Heart left ventricle (tissue), 16 donors: ENCODE data around the gene IGSF3. TPM values are rescaled to one million over a fixed set of nuclear protein-coding genes. Genes with fewer than 3 reads are reported as not detected.
A peak's percentile ranks its signal among the peaks of the same experiment; 100 is the strongest.

Source experiments
- ATAC-seq, 4 donors: fragments of 200-7000 bp; cut with Tn5 transposase; one replicate each; pipeline ENCODE4 v1.9.1; 2020 to 2022; ENCODE audit warnings: moderate library complexity in 4 of 4, mild to moderate bottlenecking in 3 of 4, moderate number of reproducible peaks in 1 of 4
- DNase-seq, 5 donors: peaks; one replicate each; pipeline ENCODE4 v3.0.0-alpha.2; 2020
- H3K27ac ChIP-seq, 12 donors: fragments of 200-600 bp; sonication (generic) in 4 of 12; one replicate each; pipeline versions ENCODE4 v1.5.0 to v1.8.0; 2016 to 2022; ENCODE audit warnings: mild to moderate bottlenecking in 2 of 12
- H3K27me3 ChIP-seq, 9 donors: fragments of 200-600 bp; sonication (generic) in 2 of 9; one replicate each; pipeline versions ENCODE4 v1.5.1 to v1.8.0; 2016 to 2022; ENCODE audit warnings: mild to moderate bottlenecking in 3 of 9
- H3K36me3 ChIP-seq, 9 donors: fragments of 200-600 bp; sonication (generic) in 2 of 9; one replicate each; pipeline versions ENCODE4 v1.5.0 to v1.8.0; 2018 to 2022; ENCODE audit warnings: mild to moderate bottlenecking in 2 of 9
- H3K4me1 ChIP-seq, 12 donors: fragments of 200-600 bp; sonication (generic) in 4 of 12; one replicate each; pipeline versions ENCODE4 v1.5.0 to v1.8.0; 2016 to 2022; ENCODE audit warnings: mild to moderate bottlenecking in 3 of 12
- H3K4me3 ChIP-seq, 12 donors: fragments of 200-600 bp; sonication (generic) in 4 of 12; one replicate each; pipeline versions ENCODE4 v1.5.0 to v1.8.0; 2017 to 2022; ENCODE audit warnings: mild to moderate bottlenecking in 9 of 12, moderate library complexity in 4 of 12
- H3K9me3 ChIP-seq, 12 donors: fragments of 200-600 bp; sonication (generic) in 4 of 12; one replicate each; pipeline versions ENCODE4 v1.5.0 to v1.8.0; 2016 to 2022; ENCODE audit warnings: mild to moderate bottlenecking in 1 of 12
- CTCF ChIP-seq, 12 donors: fragments of 200-600 bp; sonication (generic) in 4 of 12; IDR thresholded peaks; one replicate each; pipeline versions ENCODE4 v1.5.0 to v1.8.0; 2018 to 2022; ENCODE audit warnings: antibody characterized with exemption in 12 of 12, mild to moderate bottlenecking in 5 of 12
- POLR2A ChIP-seq, 2 donors: fragments of 450-650 bp; IDR thresholded peaks; one replicate each; pipeline ENCODE4 v1.6.1; 2017; ENCODE audit warnings: antibody characterized with exemption in 2 of 2, mild to moderate bottlenecking in 2 of 2, moderate library complexity in 2 of 2
- WGBS, 4 donors: extraction: QIAGEN DNeasy Blood & Tissue Kit in 2 of 4; methylation state at CpG; one replicate each; pipeline versions ENCODE4 v1.1.5 to v1.1.7; 2013 to 2018; 5-methylcytosine and 5-hydroxymethylcytosine counted together
- intact Hi-C, 10 donors: fragments of 100-400 bp; cut with DNase I; formaldehyde crosslinking; loops; one replicate each; pipeline versions ENCODE4 v1.11.1 to v1.14.2; 2022
- polyA plus RNA-seq, 2 donors: library from polyadenylated mRNA; stranded (reverse); fragments of 200-250 nt; gene quantifications; one replicate each; pipeline ENCODE4 v1.2.3, GENCODE V29; 2013
- total RNA-seq, 9 donors: library from RNA; depleted of rRNA in 2 of 9; stranded (reverse); fragments of >200 nt in 2 of 9; fragmentation: NEBNext Ultra II Directional in 3 of 9; extraction: Animal tissue kit (Norgen Biotek cat#: 25700) in 3 of 9; gene quantifications; one replicate each; pipeline versions ENCODE4 v1.1.0 to v1.2.4, GENCODE V29; 2016 to 2023
- donor health status: ischemic (EF 13 %, LVEDD 7.1; RV severe dilation, severe dysfunction).
- donor health status: healthy with polysubstance abuse.
- donor health status: DM: no; HTN: yes; CAD: no.
- donor health status: DM: no; HTN: no; CAD: no.
- donor health status: ischemic (EF 25% LVEDD 6.9; RV normal size, moderate dysfunction).
- donor health status: ischemic (EF 25% LVEDD 5.7; RV mildly dilated, moderate dysfunction).
- donor health status: healthy.
- donor health status: DM: yes; HTN: yes; CAD: no.
- donor health status: ischemic (EF 35%, LVEDD 5.7; RV mildly dilated, moderate dysfunction).
- donor health status: nonischemic (EF 11% LVEDD 7.7; RV severe dilation, severe dysfunction).
- donor health status: DM: yes; HTN: yes; CAD: no.
- donor health status: PGD.
- donor health status: ischemic (EF 29% LVEDD 5.4; RV normal size, mild dysfunction).
- donor health status: nonischemic (EF 23%, LVEDD 6.1; RV moderate dilation, normal function).

The IGSF3 gene
- total and polyA plus RNA-seq, 11 donors = 3.5 to 19.3 (median 11.5) TPM

GRCh38 chr1:116537898-116538297 lies 129.6 kb downstream of the IGSF3 start:
- H3K27ac ChIP-seq = peak overlapping the region in 1 of 12 donors; percentile 60
- H3K36me3 ChIP-seq = peaks cover 0 to 92% (median 70%) of the 10 kb centered on the region in 9 donors
- H3K4me3 ChIP-seq = no peak overlapping the region
- ATAC-seq = no peak
- intact Hi-C loops = no loop called here
- peaks cover 0 to 48% (median 2%) of the 10 kb centered on the region in 12 donors for H3K4me1 ChIP-seq
- WGBS, 4 donors = 88 to 93% (median 91%) methylated on average over 1 of the region's 1 CpG
- H3K27me3 ChIP-seq = no peaks in the 10 kb centered on the region
- DNase-seq = no peak
- TF ChIP-seq POLR2A (IDR thresholded peaks at IDR 0.05) = no peak
- TF ChIP-seq CTCF (IDR thresholded peaks at IDR 0.05) = no peak
- no peaks in the 10 kb centered on the region for H3K9me3 ChIP-seq

DNA sequence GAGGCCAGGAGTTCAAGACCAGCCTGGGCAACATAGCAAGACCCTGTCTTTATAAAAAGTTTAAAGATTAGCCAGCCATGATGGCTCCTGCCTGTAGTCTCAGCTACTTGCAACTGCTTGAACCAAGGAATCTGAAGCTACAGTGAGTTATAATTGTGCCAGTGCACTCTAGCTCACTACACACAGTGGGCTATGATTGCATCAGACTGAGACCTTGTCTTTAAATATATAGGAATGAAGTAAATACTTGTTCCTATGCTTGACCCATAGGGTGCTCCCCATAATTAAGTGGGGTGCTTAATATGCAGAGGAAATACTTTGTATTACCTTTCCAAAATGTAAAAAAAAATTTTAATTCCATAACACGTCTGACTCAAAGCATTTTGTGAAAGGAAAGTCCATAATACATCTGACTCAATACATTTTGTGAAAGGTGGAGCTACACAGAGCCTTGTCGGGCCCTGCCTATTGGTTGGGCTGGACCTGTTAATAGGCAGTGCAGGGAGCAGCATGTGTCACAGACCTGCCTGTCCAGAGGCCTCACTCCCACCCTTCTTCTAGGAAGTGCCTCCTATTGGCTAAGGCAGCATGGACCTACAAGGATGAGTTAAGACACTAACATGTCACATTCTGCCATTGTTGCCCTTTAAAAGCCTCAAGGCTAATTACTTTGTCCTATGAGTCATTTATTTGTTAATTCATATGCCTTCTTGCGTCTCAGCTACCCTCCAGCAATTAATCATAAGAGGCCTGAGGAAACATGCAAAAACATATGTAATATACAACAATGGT lies 130.3 kb downstream of the IGSF3 start:
- Histone ChIP-seq H3K9me3 (no peaks in the 10 kb centered on the region), H3K4me1 (peaks cover 0 to 55% (median 2%) of the 10 kb centered on the region in 12 donors), H3K27ac (peak overlapping the region in 1 of 12 donors; percentile 60), H3K27me3 (no peaks in the 10 kb centered on the region), H3K36me3 (peaks cover 0 to 92% (median 68%) of the 10 kb centered on the region in 9 donors), H3K4me3 (no peak overlapping the region)
- ATAC-seq (no peak), DNase-seq (no peak)
- TF ChIP-seq CTCF (IDR thresholded peaks at IDR 0.05) (no peak), POLR2A (IDR thresholded peaks at IDR 0.05) (no peak)
- WGBS, 4 donors = 94 to 95% (median 94%) methylated on average over 3 of the region's 3 CpGs
- intact Hi-C loops = no loop called here

GRCh38 chr1:116534014-116534739 lies 133.4 kb downstream of the IGSF3 start:
- H3K4me3 ChIP-seq = no peak overlapping the region
- intact Hi-C loops = no loop called here
- H3K27ac ChIP-seq = no peak overlapping the region
- WGBS, 4 donors = 86 to 91% (median 89%) methylated on average over 43 to 45 of the region's 45 CpGs
- no peaks in the 10 kb centered on the region for H3K9me3 ChIP-seq
- H3K36me3 ChIP-seq = peaks cover 3 to 75% (median 55%) of the 10 kb centered on the region in 9 donors
- TF ChIP-seq CTCF (IDR thresholded peaks at IDR 0.05) = no peak
- TF ChIP-seq POLR2A (IDR thresholded peaks at IDR 0.05) = no peak
- ATAC-seq (no peak), DNase-seq (no peak)
- H3K27me3 ChIP-seq = no peaks in the 10 kb centered on the region
- peaks cover 0 to 36% (median 2%) of the 10 kb centered on the region in 12 donors for H3K4me1 ChIP-seq

DNA sequence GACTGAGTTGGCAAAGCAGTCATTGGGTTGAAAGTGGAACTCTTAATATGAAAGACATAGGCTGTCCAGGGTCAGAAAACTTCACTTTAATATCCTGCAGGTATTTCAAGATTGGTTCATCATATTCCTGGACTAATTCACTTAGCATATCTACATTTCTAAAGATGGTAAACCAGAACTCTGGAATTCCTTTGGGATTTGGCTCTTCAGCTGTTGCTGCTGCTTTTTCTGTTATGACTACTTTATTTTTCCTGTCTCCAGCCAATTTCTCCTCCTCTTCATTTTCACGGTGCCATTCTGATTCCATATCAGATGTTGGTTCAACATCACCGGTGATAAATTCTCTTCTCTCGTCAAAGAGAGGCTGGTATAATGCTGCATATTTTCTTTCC lies 134.1 kb downstream of the IGSF3 start:
- H3K4me3 ChIP-seq = no peak overlapping the region
- intact Hi-C loops = no loop called here
- H3K36me3 ChIP-seq = peaks cover 3 to 68% (median 48%) of the 10 kb centered on the region in 9 donors
- DNase-seq = no peak
- peaks cover 0 to 28% (median 0%) of the 10 kb centered on the region in 12 donors for H3K4me1 ChIP-seq
- H3K27me3 ChIP-seq = no peaks in the 10 kb centered on the region
- peak overlapping the region in 1 of 12 donors; percentile 55 for H3K27ac ChIP-seq
- no peaks in the 10 kb centered on the region for H3K9me3 ChIP-seq
- TF ChIP-seq POLR2A (IDR thresholded peaks at IDR 0.05) (no peak), CTCF (IDR thresholded peaks at IDR 0.05) (no peak)
- 42 to 89% (median 80%) methylated on average over 3 of the region's 3 CpGs for WGBS, 4 donors
- no peak for ATAC-seq
